G401.6 (cell line): ENCODE results near the gene SYN1.
"Not testable (repeated sequence)": the region's sequence is repeated elsewhere in the genome, so short reads cannot be mapped to it uniquely, and the experiment has no call there.

Experiments used
- FAIRE-seq: peaks from 2 replicates; lab custom pipeline; 2012; peaks lifted over from hg19 to GRCh38; lab: Jason Lieb, UNC

SYN1 gene

DNA sequence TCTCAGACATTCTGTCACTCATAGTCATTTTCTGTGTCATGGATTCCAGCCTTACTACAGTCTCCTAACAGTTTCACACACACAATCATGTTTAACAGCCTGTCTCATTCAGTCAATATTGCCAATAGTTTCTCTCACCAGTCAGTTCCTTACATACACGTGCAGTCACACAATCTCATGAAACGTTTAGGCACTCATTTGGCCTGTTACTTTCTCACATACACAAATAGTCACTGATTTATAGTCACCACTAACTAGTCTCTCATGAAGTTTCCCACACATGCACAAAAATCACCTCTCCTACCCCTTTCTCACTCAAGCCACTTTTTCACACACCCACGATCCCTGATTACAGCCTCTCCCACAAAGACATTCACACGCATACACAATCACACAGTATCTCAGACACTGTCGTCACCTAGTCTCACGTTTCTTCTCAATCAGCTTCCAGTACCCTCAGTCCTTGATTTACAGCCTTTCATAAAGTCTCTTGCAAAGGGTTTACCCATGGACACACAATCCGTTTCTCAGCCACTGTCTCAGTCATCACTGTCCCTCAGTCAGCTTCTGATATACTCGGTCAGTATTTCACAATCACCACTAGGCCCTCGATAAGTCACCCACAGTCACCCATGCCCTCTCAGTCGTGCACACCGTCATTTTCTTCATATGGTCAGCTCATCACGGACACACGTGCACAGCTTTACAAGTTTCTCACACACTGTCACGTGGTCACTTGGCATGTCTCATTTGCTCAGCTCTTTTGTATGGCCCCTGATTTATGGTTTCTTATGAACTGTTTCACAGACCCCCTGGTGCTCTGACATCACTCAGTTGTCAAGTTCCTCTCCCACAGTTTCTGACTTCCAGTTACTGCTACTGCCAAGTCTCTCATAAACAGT is 14.3 kb upstream of the SYN1 start:
- no peak for FAIRE-seq

DNA sequence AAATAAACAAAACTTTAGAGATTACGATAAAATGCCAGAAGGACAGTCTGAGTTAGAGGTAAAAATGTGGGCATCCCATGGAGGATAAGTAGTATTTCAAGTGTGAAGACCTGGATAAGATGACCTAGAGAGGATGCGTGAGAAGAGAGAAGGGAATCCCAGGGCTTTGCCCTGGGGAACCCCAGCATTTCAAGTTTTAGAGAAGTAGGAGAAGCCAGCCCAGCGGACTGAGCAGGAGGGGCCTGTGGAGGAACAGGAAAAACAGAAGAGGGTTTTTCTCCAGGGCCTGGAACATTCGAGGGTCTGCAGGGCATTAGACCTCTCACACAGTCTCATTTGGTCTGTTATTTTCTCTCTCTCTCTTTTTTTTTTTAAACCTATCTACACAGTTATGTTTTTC is 13.0 kb upstream of the SYN1 start:
- no peak for FAIRE-seq

DNA sequence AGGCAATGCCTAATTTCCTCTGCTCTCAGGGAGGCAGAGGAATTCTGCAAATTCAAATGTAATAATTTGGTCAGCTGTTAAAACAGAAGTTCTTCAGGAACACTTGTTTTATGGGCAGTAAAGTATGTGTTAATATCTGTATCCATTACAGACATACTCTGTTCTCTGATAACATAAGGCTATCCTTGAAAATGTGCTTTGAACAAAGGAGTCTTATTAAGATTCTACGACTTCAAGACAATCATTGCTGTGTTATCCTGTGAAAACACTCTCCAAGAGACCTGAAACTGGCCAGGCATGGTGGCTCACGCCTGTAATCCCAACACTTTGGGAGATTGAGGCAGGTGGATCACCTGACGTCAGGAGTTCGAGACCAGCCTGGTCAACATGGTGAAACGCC is 12.0 kb upstream of the SYN1 start:
- FAIRE-seq = no peak

DNA sequence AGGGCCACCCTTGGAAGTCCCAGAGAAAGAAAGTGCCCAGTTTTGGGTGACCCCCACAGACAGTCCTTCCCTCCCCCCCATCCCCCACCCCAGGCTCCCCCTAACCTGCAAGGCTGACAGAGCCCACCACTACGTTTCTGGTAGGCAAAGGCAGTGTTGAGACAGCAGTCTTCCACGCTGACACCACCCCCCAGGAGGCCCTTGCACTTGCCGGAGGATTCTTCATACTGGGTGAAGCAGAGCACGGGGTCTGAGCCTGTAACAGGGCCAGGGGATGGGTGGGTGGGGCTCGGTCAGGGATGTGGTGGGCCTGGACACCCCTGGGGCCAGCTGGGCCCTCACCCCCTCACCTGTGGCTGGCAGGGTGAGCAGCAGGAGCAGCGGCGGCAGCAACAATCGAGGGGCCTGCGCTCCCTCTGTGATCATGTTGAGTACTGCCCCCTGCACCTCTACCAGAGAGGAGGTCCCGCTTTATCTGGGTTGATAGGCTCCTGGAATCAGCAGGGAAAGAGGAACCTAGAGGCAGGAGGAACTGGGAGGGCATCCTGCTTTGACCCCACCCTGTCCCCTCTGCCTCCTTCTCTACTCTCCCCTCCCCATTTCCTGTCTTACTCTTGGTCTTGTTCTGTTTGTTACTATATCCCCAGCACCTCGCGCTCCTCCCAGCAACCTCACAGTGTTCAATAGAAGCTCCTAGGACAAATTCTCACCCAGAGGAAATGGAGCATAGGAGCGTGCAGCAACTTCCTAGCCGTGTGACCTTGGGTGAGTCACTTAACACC is 10.0 kb upstream of the SYN1 start, which contains the start of gene CFP:
Gene CFP (minus strand): TSS at position 512 of the 782 bp plus-strand sequence. CDS start 86 bp downstream, at position 426.
- FAIRE-seq = no peak

DNA sequence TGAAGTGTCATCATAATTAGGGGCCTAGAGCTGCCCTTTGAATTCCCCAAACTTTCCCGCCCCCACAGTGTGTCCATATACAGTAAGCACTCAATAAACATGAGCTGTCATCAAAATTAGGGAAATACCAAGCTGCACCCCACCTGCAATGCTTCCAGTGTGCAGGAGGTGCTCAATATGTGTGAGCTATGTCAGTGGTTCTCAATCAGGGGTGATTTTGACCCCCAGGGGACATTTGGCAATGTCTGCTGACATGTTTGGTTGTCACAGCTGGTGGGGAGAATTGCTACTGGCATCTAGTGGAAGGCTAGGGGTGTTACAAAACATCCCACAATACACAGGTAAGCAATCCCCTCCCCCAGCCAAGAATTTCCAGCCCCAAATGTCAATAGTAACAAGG is 9.3 kb upstream of the SYN1 start:
- no peak for FAIRE-seq

- no peak for FAIRE-seq
These were observed 5.7 kb upstream of the SYN1 start for GRCh38 chrX:47625365-47625764.

DNA sequence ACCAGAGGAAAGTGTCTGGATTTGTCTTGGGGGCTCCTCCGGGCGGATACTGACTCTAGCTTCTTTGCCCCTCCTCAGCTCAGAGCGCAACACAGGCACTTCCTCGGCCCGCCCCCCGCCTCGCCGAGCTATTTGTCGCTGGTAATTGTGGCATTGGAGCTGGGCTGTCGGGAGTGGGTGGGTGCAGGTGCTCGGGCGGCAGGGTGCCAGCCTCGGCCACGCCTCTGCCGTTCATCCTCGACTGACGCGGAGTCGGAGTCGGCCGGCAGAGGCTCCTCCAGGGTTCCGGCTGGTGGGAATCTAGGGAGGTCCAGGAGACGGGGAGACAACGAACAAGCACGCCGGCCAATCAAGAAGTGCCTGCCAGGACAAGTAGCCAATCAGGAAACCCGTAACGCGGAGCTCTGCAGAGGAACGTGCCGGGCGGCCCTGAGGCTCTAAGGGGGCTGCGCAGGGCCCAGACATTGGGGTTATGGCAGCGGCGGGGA is 3.9 kb upstream of the SYN1 start:
- no peak for FAIRE-seq

DNA sequence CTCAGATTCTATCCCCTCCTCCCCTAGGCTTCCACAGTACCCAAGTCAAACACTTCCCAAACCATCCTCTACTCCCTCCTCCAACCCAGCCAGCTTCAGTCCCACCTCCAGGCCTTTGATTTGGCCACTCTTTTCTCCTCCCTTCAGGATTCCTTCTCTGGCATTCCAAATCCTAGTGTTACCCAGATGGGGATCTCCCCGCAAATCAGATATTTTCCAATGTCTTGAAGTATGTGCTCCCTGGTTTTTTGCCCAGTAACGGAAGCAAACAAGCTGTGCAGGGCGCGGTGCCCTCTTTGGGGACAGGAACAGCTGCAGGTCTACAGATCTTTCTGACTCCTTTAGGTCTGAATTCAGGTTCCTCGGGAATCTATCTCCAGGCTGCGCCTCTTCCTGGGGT is 2.2 kb upstream of the SYN1 start:
- no peak for FAIRE-seq

- no peak for FAIRE-seq
These were observed 637 bp upstream of the SYN1 start for GRCh38 chrX:47620303-47620685.

DNA sequence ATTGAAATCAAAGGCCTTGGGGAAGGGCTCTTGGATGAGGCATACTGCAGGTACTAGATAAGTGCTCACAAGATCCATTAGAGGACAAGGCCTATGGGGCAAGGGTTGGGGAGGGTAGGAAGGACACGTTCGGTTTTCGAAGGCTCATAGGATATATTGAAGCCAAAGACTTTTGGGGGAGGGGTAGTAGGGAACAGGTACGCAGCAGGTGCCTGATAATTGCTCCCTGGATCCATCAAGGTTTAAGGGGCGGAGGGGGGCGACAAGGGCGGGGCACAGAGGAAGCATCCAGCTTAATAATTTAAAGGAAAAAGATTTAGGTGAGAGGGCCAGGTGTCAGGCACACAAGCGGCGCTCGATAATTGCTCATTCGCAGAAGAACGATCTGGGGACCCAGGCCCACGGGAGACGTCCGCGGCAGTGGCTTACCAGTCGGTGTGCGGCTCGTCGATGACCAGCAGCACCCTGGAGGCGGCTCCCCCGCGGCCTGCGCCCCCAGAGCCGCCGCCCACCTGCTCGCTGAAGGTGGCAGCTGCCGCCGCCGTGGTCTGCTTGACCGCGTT is 653 bp downstream of the SYN1 start:
- no peak for FAIRE-seq

DNA sequence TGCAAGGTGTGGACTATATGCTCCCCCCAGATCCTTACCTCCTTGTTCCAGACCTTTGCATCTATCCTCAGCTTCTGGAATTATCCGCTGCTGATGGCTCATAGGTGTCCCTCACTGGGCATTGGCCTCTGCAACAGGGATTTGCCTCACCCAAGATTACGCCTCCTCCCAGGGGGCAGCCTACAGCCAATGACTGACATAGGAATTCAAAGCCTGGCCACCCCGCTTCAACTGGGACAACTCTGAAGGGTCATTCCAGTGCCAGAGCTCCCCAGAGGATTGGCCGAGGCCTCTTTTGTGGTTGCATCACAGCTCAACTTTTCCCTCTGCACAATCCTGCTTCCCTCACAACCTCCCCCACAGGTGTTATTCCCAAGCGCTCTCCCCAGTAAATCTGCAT is 5.0 kb downstream of the SYN1 start:
- no peak for FAIRE-seq

DNA sequence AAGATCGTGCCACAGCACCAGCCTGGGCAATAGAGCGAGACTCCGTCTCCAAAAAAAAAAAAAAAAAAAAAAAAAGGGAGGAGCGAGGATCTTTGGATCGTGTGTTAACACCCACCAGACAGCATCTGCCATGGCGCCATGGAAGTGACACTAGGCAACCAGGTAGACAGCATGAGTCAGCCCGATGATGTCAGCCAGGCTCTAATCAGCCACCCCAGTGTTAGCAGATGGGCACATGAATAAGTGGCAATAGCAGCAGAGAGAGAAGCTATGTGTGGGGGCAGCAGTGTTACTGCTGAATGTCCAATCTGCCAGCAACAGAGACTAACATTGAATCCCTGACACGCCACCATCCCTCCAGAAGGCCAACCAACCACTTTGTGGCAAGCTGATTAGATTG is 6.6 kb downstream of the SYN1 start:
- FAIRE-seq = no peak

GRCh38 chrX:47612418-47612817 is 7.2 kb downstream of the SYN1 start:
- FAIRE-seq = no peak

- FAIRE-seq = no peak
These were observed 7.7 kb downstream of the SYN1 start for GRCh38 chrX:47611926-47612325.

- no peak for FAIRE-seq
These were observed 8.2 kb downstream of the SYN1 start for GRCh38 chrX:47611489-47611888.

DNA sequence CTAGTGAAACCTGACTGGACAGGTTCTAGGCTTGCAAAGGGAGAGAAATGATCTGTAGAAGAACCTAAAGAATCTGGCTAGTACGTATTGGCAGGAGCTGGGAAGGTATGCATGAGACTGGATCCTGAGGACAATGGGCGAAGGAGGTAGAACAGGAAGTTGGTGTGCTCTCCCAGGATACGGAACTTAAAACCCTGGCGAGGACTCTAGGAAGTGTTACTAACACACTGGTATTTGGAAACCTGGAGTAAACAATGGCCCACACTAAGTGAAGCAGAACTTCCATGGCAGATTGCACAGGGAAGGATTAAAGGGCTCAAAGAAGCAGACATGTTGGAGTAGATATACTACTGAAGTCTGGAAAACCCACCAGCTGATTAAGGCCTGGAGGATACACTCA is 9.1 kb downstream of the SYN1 start:
- FAIRE-seq = no peak

- no peak for FAIRE-seq
These were observed 11.4 kb downstream of the SYN1 start for GRCh38 chrX:47608130-47608810.

DNA sequence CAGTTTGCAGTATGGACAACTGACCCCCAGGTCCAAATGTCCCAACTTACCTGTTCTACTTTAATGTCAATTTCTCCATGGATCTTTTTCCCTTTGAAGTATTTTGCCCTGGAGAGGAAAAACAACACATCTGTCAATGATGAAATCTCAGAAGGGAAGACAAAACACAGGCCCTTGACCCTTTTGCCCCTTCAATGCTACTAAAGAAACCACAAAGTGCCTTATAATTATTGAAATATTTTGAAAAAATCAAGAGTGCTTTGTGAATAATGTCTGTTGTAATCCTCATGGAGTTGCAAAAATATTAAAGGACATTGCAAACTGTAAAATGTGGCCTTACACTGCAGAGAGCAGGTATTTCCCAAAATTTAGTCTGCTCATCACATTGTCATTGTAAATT is 12.6 kb downstream of the SYN1 start:
- FAIRE-seq = no peak

GRCh38 chrX:47605024-47605423 is 14.6 kb downstream of the SYN1 start:
- FAIRE-seq = no peak

DNA sequence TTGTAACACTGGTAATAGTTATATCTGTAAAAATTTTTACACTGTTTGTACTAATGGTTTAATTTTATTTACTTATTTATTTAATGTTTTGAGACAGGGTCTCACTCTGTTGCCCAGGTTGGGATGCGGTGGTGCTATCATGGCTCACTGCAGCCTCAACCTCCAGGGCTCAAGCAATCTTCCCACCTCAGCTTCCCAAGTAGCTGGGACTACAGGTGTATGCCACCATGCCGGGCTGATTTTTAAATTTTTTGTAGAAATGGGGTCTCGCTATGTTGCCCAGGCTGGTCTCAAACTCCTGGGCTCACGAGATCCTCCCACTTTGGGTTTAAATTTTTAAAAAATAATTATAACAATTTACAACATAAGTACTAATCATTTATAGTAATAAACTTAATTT is 16.5 kb downstream of the SYN1 start:
- not testable (repeated sequence) for FAIRE-seq

DNA sequence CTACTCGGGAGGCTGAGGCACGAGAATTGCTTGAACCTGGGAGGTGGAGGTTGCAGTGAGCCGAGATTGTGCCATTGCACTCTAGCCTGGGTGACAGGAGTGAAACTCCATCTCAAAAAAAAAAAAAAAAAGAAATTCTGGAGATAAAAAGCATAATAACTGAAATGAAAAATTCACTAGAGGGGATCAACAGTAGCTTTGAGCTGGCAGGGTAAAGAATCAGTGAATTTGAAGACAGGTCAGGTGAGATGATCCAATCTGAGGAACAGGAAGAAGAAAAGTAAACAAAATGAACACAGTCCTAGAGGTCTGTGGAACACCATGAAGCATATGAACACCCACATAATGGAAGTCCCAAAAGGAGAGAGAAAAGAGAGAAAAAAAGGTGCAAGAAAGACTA is 22.4 kb downstream of the SYN1 start:
- FAIRE-seq = no peak

DNA sequence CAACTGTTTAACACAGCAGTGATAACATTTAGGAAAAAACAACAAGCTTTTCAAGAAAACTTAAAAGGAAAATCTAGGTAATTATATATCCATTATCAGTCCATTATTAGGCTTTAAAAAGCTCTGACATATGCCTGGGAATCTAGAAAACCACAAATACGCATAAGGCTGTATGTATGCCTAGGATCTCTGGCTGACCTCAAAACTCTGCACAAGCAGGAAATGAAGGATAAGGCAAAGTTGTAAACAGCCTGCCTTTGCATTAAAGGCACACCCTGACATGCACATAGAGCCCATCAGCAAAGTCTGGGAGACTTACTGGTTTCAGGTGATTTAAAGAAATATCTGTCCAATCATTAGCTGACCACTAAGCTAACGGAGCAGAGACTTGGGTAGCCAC is 23.4 kb downstream of the SYN1 start:
- FAIRE-seq = no peak
